GM10266 (cell line): ENCODE results near the gene UEVLD.

Experiments
- DNase-seq: peaks from one replicate; pipeline ENCODE4 v3.0.0; 2012; ENCODE audit errors: extremely low spot score
- TF ChIP-seq, protein P1 (sequence below): IDR thresholded peaks from 2 replicates; pipeline ENCODE4 v1.5.1; 2012; ENCODE audit warnings: mild to moderate bottlenecking, low read depth; ENCODE audit not compliant: control insufficient read depth, insufficient read depth; ENCODE audit errors: missing control alignments

The UEVLD gene

DNA sequence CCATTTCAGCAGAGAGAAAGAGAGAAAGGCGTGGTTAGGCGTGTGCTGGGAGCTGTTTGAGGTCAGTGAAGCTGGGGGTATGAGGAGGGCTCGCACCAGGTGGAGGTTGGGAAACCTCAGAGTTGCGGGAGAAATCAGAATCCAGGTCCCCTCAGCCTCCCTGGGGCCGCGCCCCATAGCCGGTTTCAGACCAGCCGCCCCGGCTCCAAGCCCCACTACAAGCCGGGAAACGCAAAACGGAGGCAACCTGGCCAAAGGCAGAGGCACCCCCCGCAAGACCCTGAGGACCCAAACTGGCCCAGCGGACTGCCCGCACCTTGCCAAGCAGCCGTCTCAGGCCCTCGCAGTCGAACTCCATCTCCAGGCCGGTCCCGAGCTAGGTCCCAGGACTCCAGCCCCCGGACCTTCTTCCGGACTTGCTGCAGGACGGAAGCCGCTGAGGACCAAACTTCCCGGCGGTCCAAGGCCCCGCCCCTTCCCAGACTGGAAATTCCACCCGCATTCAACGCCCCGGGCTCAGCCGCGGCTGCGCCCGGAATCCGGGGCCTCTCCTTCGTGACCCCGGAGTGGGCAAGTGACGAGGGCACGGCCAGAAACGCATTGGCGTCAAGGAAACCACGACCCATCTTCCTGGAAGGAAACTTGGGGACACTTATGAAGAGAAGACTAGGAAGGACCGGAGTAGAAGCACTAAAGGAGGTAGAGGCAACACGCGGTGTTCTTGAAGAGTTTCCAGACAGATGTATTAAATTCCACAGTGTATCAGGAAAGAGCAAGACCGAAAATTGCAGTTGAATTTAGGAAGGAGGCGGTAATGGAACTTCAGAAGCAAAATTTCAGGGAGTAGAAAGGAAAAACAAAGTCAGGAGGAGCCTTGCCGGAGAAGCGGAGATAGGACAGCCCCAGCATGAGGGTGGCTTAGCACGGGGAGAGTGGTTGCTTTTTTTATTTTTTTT is at the start of gene UEVLD:
UEVLD (minus strand) TSS at position 438 of the 956 bp plus-strand sequence; CDS start at position 358, 80 bp downstream.
- DNase-seq, result peak; percentile 67
- TF ChIP-seq, protein P1, sequence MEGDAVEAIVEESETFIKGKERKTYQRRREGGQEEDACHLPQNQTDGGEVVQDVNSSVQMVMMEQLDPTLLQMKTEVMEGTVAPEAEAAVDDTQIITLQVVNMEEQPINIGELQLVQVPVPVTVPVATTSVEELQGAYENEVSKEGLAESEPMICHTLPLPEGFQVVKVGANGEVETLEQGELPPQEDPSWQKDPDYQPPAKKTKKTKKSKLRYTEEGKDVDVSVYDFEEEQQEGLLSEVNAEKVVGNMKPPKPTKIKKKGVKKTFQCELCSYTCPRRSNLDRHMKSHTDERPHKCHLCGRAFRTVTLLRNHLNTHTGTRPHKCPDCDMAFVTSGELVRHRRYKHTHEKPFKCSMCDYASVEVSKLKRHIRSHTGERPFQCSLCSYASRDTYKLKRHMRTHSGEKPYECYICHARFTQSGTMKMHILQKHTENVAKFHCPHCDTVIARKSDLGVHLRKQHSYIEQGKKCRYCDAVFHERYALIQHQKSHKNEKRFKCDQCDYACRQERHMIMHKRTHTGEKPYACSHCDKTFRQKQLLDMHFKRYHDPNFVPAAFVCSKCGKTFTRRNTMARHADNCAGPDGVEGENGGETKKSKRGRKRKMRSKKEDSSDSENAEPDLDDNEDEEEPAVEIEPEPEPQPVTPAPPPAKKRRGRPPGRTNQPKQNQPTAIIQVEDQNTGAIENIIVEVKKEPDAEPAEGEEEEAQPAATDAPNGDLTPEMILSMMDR, result no peak

DNA sequence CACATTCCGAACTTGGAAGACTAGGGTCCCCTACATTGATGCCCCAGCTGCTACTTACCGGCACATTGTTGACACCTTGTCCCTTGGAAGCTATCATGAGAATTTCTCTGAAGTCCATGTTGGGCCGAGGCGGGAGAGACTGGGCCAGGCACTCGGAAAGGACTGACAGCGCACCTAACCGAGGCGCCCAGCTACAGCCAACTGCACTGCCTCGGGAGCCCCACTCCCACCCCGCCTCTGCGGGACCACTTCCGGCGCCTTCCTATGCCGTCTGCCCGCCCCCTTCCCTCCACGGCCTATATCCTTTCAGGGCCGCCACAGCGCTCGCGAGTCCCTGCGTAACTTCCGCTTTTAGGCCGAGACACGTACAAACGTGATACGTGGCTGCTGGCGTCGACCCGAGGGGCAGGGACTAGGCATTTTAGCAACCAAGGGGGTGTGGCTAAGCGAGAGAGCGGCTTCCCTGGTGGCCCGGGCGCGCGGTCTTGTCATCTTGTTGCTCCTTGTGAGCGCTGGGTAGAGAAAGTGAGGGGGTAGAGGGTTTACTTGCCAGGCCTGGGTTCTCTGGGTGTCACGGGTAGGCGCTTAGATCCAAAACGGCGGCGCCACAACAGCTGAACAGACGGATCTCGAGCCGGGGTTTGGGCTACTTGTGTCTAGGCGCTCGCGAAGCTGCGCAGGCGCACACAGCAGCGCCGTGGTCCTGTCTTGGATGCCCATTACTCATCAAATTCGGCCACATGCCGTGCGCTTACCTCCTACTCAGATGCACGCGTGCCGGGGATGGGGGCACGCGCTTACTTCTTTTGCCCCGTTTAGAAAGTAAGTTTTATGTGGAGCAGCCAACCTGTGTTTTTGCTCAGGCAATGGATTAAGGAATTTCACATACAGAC is 45.9 kb upstream of the UEVLD start, which contains the start of gene SPTY2D1:
SPTY2D1 (minus strand) TSS at position 203 of the 893 bp plus-strand sequence; CDS start at position 118, 85 bp downstream.
- TF ChIP-seq, protein P1, result no peak
- DNase-seq, result peak; percentile 90

DNA sequence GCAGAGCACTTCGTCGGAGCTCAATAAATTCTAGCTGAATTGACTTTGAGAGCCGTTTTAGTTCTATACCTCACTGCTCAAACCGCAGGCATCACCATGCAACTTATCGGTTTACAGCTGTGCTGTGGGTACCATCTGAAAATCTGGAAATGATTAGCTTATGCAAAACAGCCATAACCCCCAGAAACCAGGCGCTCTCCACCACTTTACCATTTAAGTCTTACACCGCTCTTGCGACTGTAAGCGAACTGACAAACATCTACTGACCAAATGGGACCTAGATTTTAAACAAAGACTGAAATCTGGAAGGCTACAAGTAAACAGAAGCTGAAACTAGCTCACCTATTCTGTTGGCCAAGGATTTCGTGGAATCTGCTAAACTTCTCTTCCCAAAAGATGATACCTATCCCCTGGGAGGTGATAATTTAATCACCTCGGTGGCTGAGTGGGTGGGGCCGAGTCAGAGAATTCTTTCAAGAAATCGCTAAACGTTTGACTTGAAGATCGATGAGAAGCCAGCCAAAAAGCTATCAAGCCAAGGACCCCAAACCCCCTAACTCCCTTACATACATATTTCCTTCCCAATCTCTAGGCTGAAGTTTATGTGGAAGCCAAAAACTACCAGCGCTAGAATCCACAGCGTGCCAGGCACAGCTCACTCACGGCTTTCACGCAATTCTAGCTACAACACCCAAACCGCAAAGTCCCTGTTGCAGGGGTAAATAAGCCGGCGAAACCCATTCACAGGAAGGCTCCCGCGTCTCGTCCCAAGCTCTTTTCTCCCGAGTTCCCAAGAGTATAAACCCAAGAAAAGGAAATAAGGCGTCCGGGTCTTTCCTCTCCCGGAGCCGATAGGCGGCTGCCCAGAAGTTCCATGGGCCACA is 45.0 kb upstream of the UEVLD start:
- TF ChIP-seq, protein P1, result no peak
- no peak for DNase-seq

DNA sequence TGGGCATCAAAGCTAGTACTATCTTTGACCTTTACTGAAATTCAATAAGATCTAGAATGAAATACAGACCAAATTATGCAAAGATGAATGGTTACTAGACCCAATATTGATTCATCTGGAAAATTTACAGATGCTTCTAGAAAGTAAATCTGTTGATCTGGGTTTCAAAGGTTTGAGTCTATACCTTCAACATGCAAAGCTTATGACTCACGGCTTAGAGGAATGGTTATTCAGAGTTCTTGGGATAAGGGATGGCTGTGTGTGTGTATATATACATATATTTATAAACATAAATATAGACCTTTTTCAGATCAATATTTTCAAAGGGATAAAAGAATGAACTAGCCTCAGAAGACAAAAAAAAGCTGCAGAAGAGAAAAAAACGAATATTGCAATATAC is 44.3 kb upstream of the UEVLD start:
- no peak for DNase-seq
- TF ChIP-seq, protein P1, result no peak

DNA sequence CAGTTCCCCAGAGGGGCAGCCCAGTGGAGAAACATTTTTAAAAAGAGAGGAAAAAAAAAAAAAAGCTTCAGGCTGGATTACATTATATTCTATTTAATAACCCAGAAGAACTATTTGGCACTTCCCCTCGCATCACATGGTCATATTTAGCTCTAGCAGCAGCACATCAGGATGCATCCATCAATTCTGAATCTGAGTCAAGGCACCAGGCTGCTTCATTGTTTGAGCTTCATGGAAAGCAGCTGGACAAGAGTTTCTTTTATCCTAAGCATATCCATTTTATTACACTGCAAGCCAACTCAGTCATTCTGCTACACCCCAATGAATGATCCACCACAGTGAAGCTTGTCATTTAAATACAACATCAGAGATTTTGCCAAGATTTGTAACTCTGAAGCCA is 35.6 kb upstream of the UEVLD start:
- TF ChIP-seq, protein P1, result no peak
- no peak for DNase-seq

DNA sequence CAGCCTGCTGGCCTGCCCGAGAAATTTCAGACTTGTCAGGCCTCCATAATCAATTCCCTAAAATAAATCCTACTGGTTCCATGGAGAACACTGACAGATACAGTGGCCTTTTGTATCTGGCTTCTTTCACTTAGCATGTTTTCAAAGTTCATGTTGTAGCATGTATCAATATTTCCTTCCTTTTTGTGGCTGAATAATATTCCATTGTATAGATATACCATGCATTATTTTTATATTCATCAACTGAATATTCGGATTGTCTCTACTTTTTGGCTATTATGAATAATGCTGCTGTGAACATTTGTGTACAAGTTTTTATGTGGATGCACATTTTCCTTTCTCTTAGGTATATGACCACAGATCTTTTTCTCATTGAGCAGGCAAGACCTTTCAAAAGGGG is 35.2 kb upstream of the UEVLD start:
- TF ChIP-seq, protein P1, result no peak
- no peak for DNase-seq
